GM06990 (cell line): ENCODE measurements around the gene MRPL24.
A peak's percentile ranks its signal among the peaks of the same experiment; 100 is the strongest.

Source experiments
- DNase-seq: peaks from one replicate; pipeline ENCODE4 v3.0.0-alpha.2; 2011; ENCODE audit not compliant: insufficient read length; ENCODE audit errors: extremely low read depth
- H3K27me3 ChIP-seq: replicated peaks from 2 replicates; pipeline ENCODE4 v1.6.0; 2011; ENCODE audit warnings: low read length; ENCODE audit not compliant: control insufficient read depth, insufficient read depth
- H3K36me3 ChIP-seq: 2 replicates; pipeline ENCODE4 v1.5.1; 2011; ENCODE audit warnings: low read length; ENCODE audit not compliant: control insufficient read depth, insufficient read depth
- H3K4me3 ChIP-seq: replicated peaks from 2 replicates; pipeline ENCODE4 v1.5.1; 2011; ENCODE audit warnings: low read depth, mild to moderate bottlenecking, control low read depth, low read length
- CTCF ChIP-seq: IDR thresholded peaks from 2 replicates; pipeline ENCODE4 v1.5.1; 2011; ENCODE audit warnings: low read length, control low read depth, mild to moderate bottlenecking, inconsistent platforms; ENCODE audit not compliant: insufficient read depth, poor library complexity, severe bottlenecking

Gene MRPL24

GRCh38 chr1:156747742-156748669 is 7.1 kb upstream of the MRPL24 start:
- Histone ChIP-seq H3K27me3 (no peaks in the 10 kb centered on the region), H3K36me3 (peaks cover 12% of the 10 kb centered on the region), H3K4me3 (peak overlapping the region; percentile 93)
- TF ChIP-seq CTCF: no peak
- DNase-seq: no peak

GRCh38 chr1:156746728-156747631 is 6.1 kb upstream of the MRPL24 start:
- no peaks in the 10 kb centered on the region for H3K27me3 ChIP-seq

GRCh38 chr1:156746406-156746727 is 5.5 kb upstream of the MRPL24 start:
- TF ChIP-seq CTCF: no peak
- no peak for DNase-seq
- Histone ChIP-seq H3K36me3 (peaks cover 14% of the 10 kb centered on the region), H3K4me3 (peak overlapping the region; percentile 44; the same call in 1 of the 2 replicates), H3K27me3 (no peaks in the 10 kb centered on the region)

More at GRCh38 chr1:156746728-156747631, 6.1 kb upstream of the MRPL24 start:
- peaks cover 14% of the 10 kb centered on the region for H3K36me3 ChIP-seq
- TF ChIP-seq CTCF: peak; percentile 23
- peak overlapping the region; percentile 93 for H3K4me3 ChIP-seq
- peak; percentile 48 for DNase-seq

GRCh38 chr1:156745881-156746280 is 5.0 kb upstream of the MRPL24 start:
- Histone ChIP-seq H3K4me3 (no peak overlapping the region), H3K36me3 (peaks cover 14% of the 10 kb centered on the region), H3K27me3 (no peaks in the 10 kb centered on the region)
- no peak for TF ChIP-seq CTCF
- DNase-seq: no peak

GRCh38 chr1:156744786-156745419 is 4.0 kb upstream of the MRPL24 start:
- H3K27me3 ChIP-seq: no peaks in the 10 kb centered on the region
- peaks cover 14% of the 10 kb centered on the region for H3K36me3 ChIP-seq
- no peak overlapping the region for H3K4me3 ChIP-seq
- no peak for DNase-seq
- no peak for TF ChIP-seq CTCF
